ENCODE results near the gene VRK1.

VRK1 gene

GRCh38 chr14:96906434-96906833, 109.3 kb downstream of the VRK1 start:
- no peaks in the 10 kb centered on the region for H3K79me2 ChIP-seq
- no peak overlapping the region for H3K27ac ChIP-seq
- H3K4me2 ChIP-seq (ENCODE audit: low read length), result no peak overlapping the region
- no peak overlapping the region for H2AFZ ChIP-seq
- no peaks in the 10 kb centered on the region for H3K27me3 ChIP-seq (ENCODE audit: control insufficient read depth, insufficient read depth, low read length)
- no peak overlapping the region for H3K4me3 ChIP-seq (ENCODE audit: low read depth, low read length)
- H3K9me3 ChIP-seq (ENCODE audit: control insufficient read depth, low read length), result no peaks in the 10 kb centered on the region
- no peak for TF ChIP-seq CTCF (IDR thresholded peaks at IDR 0.05)
- no peaks in the 10 kb centered on the region for H3K4me1 ChIP-seq
- no peak overlapping the region for H3K9ac ChIP-seq
- no peaks in the 10 kb centered on the region for H3K36me3 ChIP-seq (ENCODE audit: control insufficient read depth, insufficient read depth, low read length)

GRCh38 chr14:96909841-96910364, 112.7 kb downstream of the VRK1 start:
- Histone ChIP-seq H3K27ac (no peak overlapping the region), H3K36me3 (ENCODE audit: control insufficient read depth, insufficient read depth, low read length) (no peaks in the 10 kb centered on the region), H3K27me3 (ENCODE audit: control insufficient read depth, insufficient read depth, low read length) (no peaks in the 10 kb centered on the region), H3K9me3 (ENCODE audit: control insufficient read depth, low read length) (no peaks in the 10 kb centered on the region), H3K9ac (no peak overlapping the region), H3K4me1 (no peaks in the 10 kb centered on the region), H3K4me2 (ENCODE audit: low read length) (no peak overlapping the region), H3K79me2 (no peaks in the 10 kb centered on the region), H3K4me3 (ENCODE audit: low read depth, low read length) (no peak overlapping the region), H2AFZ (no peak overlapping the region)
- TF ChIP-seq CTCF (IDR thresholded peaks at IDR 0.05), result no peak

GRCh38 chr14:96911499-96912149, 114.4 kb downstream of the VRK1 start:
- no peaks in the 10 kb centered on the region for H3K9me3 ChIP-seq (ENCODE audit: control insufficient read depth, low read length)
- H3K36me3 ChIP-seq (ENCODE audit: control insufficient read depth, insufficient read depth, low read length), result no peaks in the 10 kb centered on the region
- H2AFZ ChIP-seq, result no peak overlapping the region
- no peak overlapping the region for H3K27ac ChIP-seq
- no peaks in the 10 kb centered on the region for H3K4me1 ChIP-seq
- H3K4me2 ChIP-seq (ENCODE audit: low read length), result no peak overlapping the region
- H3K4me3 ChIP-seq (ENCODE audit: low read depth, low read length), result no peak overlapping the region
- H3K79me2 ChIP-seq, result no peaks in the 10 kb centered on the region
- H3K9ac ChIP-seq, result no peak overlapping the region
- no peaks in the 10 kb centered on the region for H3K27me3 ChIP-seq (ENCODE audit: control insufficient read depth, insufficient read depth, low read length)
- TF ChIP-seq CTCF (IDR thresholded peaks at IDR 0.05), result no peak

GRCh38 chr14:96914571-96915128, 117.5 kb downstream of the VRK1 start:
- Histone ChIP-seq H2AFZ (no peak overlapping the region), H3K4me2 (ENCODE audit: low read length) (no peak overlapping the region), H3K9me3 (ENCODE audit: control insufficient read depth, low read length) (no peaks in the 10 kb centered on the region), H3K36me3 (ENCODE audit: control insufficient read depth, insufficient read depth, low read length) (no peaks in the 10 kb centered on the region), H3K4me1 (no peaks in the 10 kb centered on the region), H3K9ac (no peak overlapping the region), H3K4me3 (ENCODE audit: low read depth, low read length) (no peak overlapping the region), H3K27me3 (ENCODE audit: control insufficient read depth, insufficient read depth, low read length) (no peaks in the 10 kb centered on the region), H3K79me2 (no peaks in the 10 kb centered on the region), H3K27ac (no peak overlapping the region)
- no peak for TF ChIP-seq CTCF (IDR thresholded peaks at IDR 0.05)

GRCh38 chr14:96915478-96915877, 118.3 kb downstream of the VRK1 start:
- Histone ChIP-seq H3K79me2 (no peaks in the 10 kb centered on the region), H3K27ac (no peak overlapping the region), H3K27me3 (ENCODE audit: control insufficient read depth, insufficient read depth, low read length) (no peaks in the 10 kb centered on the region), H3K4me2 (ENCODE audit: low read length) (no peak overlapping the region), H3K4me1 (no peaks in the 10 kb centered on the region), H3K9me3 (ENCODE audit: control insufficient read depth, low read length) (no peaks in the 10 kb centered on the region), H3K9ac (no peak overlapping the region), H3K36me3 (ENCODE audit: control insufficient read depth, insufficient read depth, low read length) (no peaks in the 10 kb centered on the region), H2AFZ (no peak overlapping the region), H3K4me3 (ENCODE audit: low read depth, low read length) (no peak overlapping the region)
- no peak for TF ChIP-seq CTCF (IDR thresholded peaks at IDR 0.05)

Measured in parathyroid adenoma (tissue), 2 donors.